GM19023 (cell line): ENCODE data around the gene CTSE.
"Not testable (repeated sequence)": the region's sequence is repeated elsewhere in the genome, so short reads cannot be mapped to it uniquely, and the experiment has no call there.

Experiments used
- ATAC-seq: cut with Tn5 transposase; IDR thresholded peaks from one replicate; pipeline ENCODE4 v1.9.1; 2021; ENCODE audit warnings: mild to moderate bottlenecking, moderate library complexity; ENCODE audit not compliant: unreplicated experiment

The CTSE gene

GRCh38 chr1:206023695-206024094, at the start of gene CTSE:
Gene CTSE (minus strand): TSS chr1:206023895. CDS start chr1:206023791, 104 bp downstream.
- ATAC-seq, result no peak

DNA sequence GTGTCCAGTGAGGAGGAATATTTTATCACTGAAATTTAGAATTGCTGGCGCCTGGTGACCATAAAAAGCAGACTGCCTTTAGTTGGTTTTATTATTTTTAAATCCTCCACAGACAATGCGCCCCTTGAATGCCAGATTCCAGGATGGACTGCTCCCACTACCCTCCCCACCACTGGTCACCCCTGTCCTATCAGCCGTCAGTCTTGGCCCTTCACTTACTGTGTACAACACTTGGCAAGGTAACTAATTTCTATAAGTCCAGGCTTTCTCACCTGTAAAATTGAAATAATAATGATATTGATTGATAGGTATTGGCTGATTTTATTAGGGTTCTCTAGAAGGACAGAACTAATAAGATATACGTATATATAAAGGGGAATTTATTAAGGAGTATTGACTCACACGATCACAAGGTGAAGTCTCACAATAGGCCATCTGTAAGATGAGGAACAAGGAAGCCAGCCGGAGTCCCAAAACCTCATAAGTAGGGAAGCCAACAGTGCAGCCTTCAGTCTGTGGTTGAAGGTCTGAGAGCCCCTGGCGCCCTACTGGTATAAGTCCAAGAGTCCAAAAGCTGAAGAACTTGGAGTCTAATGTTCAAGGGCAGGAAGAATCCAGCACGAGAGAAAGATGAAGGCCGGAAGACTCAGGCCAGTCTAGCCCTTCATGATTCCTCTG, 47.1 kb upstream of the CTSE start:
- no peak for ATAC-seq

DNA sequence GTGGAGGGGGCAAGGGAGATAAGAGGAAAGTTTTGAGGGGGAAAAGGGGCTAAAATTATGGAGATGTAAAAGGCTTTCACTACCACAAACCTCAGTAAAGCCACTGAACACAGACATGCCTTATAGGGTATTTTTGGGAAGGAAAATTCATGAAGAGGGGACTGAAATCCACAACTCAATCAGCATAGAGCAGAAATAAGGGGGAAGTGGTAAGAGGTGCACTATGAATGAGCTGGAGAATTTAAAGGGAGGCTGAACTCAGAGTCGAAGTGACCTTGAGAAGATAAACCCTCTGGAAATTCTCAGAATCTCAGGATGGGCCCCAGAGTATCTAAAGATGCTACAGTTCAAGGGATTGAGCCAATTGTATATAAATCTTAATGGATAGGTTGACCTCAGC, 44.6 kb upstream of the CTSE start:
- no peak for ATAC-seq

DNA sequence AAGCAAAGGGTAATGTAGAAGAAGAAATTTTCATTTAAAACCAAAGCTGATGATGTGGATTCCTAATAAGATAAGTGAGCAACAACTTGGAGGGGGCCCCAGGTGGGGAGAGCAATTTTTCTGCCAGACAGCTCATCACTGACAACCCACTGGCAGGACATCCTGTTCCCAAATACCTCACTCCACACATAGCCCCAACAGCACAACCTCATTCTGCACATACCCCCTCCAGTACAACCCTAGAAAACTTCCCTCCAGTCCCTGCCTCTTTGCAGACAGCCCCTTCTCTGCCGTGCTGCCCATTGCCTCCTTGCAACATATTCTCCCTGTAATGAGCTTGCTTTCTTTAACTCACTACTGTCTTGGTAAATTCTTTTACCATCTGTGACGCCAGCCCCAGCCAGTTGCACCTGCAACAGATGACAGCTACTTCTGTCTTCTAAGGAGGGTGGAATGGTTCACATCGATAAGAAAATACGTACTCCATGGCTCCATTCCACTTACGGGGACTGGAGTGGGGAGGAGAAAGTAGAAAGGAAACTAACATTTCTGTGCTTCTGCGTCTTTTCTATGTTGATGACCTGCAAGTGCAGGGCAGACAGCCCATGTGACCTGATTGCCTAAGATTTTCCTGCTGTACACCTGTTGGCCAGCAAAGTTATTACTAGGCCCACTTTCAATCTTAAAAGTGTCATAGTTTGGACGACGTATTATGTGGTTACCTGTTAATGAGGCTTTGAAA, 44.0 kb upstream of the CTSE start:
- no peak for ATAC-seq

- peak; percentile 77 for ATAC-seq
Observed at GRCh38 chr1:206066479-206067171, 42.9 kb upstream of the CTSE start.

GRCh38 chr1:206065547-206066145, 42.0 kb upstream of the CTSE start:
- ATAC-seq, result no peak

- ATAC-seq, result not testable (repeated sequence)
Observed at GRCh38 chr1:206064501-206064900, 40.8 kb upstream of the CTSE start.

GRCh38 chr1:206064001-206064400, 40.3 kb upstream of the CTSE start:
- not testable (repeated sequence) for ATAC-seq

DNA sequence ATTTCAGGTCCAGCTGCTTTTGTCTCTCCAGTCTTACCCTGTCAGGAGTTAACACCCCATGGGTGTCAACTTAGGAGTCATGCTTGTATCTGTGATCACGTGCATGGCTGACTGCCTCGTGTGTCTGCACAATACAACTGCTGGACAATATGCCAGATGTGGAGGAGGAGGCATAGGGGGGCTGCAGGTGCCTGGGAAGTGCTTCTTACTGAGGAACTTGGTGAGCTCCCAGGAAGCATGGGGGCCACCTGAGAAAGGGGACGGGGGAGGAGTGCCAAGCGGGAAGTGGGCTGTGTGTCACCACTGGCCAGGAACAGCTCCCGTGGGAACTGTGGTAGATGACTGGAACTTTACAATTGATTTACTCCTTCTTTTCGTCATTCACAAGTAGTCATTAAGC, 38.8 kb upstream of the CTSE start:
- ATAC-seq, result no peak

DNA sequence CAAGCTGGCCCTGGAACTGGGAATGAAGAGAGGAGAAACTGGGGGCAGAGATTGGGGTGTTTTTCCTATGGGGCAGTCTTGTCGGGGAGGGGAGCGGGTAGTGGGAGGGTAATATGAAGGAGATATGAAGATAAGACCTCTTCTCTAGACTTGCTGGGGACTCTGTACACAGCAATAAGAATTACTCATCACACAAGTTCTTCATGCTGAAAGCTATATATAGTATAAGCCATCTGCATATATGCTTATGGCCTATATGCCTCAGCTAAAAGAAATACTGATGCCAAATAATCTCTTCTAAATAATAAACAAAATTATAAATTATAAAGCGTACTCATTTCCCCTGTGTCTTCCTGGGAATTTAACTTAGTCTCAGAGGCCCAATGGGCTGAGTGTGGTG, 37.1 kb upstream of the CTSE start:
- ATAC-seq, result no peak

DNA sequence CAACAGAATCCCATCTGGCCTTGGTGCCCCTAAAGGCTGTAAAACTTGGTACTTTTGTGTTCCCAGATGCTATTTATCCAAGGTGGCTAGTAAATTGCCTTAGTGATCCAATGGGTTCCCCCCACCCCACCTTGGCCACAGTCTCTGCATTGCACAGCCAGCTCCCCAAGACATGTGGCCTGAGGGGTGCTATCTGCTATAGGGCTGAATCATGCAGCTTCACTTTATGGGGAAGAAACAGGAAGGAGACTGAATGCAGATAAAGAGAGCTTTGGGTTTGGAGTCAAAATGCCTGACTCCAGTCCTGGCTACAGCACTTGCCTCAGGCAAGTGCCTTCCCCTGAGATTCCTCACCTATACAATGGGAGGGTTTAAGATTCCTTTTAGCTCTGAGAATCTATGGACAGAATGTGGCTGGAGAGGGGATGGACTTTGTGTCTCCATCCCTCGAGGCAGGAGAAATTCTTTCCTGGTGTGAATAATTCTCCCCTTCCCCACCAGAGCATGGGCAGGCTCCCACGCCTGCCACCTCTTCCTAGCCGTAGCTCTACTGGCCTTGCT, 35.7 kb upstream of the CTSE start:
- no peak for ATAC-seq

DNA sequence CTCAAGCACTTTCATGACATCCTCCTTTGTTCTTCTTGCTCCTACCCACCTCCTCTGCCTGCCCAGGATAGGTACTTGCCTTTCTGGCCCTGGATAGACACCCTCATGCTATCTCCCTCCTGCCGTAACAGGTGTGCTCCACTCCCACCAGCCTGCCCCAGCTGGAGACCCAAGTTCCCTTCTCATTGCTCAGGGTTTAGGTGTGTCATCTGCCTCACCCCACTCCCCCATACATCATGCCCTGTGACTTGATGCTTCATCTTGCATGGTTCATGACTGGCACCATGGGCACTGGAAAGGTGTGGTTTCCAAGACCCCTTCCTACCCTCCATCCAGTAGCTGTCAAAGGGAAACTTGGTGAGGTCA, 35.2 kb upstream of the CTSE start:
- ATAC-seq, result no peak

DNA sequence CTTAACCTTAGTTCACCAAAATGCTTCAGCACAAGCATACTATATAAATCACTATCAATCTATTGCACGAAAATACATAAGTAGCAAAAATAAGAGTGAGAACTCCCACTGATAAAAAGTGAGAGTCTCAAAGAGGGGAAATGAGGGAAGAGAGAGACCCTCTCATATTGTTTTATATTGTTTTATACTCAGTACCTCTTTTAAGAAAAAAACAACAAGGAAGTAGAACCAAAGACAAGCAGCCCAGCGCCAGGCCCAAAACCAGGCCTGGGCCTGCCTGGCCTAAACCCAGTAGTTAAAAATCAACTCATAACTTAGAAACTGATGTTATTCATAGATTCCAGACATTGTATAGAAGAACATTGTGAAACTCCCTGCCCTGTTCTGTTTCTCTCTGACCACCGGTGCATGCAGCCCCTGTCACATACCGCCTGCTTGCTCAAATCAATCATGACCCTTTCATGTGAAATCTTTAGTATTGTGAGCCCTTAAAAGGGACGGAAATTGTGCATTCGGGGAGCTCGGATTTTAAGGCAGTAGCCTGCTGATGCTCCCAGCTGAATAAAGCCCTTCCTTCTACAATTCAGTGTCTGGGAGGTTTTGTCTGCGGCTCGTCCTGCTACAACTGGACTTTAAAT, 34.7 kb upstream of the CTSE start:
- not testable (repeated sequence) for ATAC-seq

DNA sequence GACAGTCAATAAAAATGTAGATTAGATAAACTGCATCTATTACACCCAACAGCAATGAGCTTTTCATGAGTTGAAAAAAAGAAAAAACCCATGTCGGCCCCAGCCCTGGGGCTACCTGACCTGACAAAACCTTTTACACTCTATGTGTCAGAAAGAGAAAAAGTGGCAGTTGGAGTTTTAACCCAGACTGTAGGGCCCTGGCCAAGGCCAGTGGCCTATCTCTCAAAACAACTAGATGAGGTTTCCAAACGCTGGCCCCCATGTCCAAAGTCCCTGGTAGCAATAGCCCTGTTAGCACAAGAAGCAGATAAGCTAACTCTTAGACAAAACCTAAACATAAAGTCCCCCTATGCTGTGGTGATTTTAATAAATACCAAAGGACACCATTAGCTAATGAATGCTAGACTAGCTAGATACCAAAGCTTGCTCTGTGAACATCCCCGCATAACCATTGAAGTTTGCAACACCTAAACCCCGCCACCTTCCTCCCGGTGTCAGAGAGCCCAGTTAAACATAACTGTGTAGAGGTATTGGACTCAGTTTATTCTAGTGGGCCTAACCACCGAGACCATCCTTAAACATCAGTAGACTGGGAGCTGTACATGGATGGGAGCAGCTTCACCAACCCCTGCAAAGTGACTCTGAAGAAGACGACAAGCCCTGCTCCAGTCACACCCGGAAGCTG, 32.1 kb upstream of the CTSE start:
- not testable (repeated sequence) for ATAC-seq

DNA sequence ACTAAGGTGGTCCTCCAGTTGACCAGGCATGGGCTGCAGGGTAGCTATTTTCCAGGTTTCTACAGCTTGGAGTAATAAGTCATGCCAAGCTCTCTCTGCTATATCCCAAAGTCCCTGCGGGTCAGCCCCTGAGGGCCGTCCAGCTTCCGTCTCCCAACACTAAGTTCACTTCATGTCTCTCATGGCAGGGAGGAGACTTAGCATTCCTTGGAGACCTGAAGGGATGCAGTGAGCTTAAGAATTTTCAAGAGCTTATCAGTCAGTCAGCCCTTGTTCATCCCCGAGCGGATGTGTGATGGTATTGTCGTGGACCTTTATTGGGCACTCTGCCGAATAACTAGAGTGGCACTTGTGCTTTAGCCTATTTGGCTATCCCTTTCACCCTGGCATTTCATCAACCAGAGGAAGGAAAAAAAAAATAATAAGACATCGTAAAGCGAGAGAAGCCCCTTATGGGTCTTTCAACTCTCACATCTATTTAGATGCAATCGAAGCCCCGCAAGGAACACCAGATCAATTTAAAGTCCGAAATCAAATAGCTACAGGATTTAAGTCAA, 31.5 kb upstream of the CTSE start:
- ATAC-seq, result not testable (repeated sequence)

DNA sequence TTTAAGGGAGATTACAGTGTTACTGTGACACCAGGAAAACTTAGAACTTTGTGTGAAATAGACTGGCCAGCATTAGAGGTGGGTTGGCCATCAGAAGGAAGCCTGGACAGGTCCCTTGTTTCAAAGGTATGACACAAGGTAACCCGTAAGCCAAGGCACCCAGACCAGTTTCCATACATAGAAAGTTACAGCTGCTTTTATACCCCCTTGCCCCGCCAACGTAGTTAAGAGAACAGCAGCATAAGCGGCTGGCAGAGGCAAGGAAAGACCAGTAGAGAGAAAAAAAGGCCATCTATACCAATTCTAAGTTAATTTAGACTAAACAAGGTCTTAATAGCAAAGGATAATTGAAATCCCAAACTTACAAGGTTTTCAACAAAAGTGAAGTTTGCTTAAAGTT, 29.9 kb upstream of the CTSE start:
- not testable (repeated sequence) for ATAC-seq

DNA sequence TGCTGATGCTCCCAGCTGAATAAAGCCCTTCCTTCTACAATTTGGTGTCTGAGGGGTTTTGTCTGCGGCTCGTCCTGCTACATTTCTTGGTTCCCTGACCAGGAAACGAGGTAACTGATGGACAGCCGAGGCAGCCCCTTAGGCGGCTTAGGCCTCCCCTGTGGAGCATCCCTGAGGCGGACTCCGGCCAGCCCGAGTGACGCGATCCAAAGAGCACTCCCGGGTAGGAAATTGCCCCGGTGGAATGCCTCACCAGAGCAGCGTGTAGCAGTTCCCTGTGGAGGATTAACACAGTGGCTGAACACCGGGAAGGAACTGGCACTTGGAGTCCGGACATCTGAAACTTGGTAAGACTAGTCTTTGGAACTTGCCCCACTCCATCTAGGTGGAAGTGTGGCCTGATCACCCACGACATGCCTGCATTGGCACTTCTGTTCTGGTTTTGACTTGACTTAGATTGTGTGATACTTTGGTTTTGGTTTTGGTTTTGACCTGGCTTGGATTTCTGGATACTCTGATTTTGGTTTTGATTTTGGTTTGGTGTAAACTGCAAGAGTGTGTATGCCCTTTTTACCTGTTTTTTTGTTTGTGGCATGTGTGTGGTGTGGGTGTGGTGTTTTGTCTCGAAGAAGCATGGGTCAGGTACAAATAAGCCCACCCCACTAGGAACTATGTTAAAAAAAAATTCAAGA, 29.4 kb upstream of the CTSE start, which contains the start of gene RHEX:
TSS of gene RHEX (plus strand) at position 255 of the 692 bp plus-strand sequence. CDS start 44,656 bp downstream, outside the sequence.
- not testable (repeated sequence) for ATAC-seq

DNA sequence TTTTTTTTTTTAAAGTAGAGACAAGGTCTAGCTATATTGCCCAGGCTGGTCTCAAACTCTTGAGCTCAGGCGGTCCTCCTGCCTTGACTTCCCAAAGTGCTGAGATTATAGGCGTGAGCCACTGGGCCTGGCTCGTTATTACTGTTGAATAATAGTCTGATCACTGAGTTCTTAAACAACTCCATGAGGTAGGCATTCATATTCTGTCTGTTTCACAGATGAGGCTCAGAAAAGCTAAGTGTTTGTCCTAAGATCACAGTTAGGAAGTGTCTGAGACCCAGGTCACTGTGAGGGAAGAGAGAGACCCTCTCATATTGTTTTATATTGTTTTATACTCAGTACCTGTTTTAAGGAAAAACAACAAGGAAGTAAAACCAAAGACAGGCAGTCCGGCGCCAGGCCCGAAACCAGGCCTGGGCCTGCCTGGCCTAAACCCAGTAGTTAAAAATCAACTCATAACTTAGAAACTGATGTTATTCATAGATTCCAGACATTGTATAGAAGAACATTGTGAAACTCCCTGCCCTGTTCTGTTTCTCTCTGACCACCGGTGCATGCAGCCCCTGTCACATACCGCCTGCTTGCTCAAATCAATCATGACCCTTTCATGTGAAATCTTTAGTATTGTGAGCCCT, 28.7 kb upstream of the CTSE start:
- ATAC-seq, result not testable (repeated sequence)
